GM12878 (cell line): ENCODE data around the gene PYGO2.

Experiments used
- CTCF ChIP-seq, 3 experiments: IDR thresholded peaks in 2 of 3; conservative IDR thresholded peaks in 1 of 3; 2 replicates each; pipeline ENCODE4 v1.5.1; 2011; ENCODE audit warnings: low read depth in 3 of 3, low read length in 3 of 3, mild to moderate bottlenecking in 3 of 3, control low read depth in 2 of 3, moderate library complexity in 2 of 3, inconsistent platforms in 1 of 3, mixed read lengths in 1 of 3; ENCODE audit not compliant: control insufficient read depth in 2 of 3, insufficient read depth in 1 of 3; ENCODE audit errors: extremely low read depth in 1 of 3
- POLR2AphosphoS5 ChIP-seq: IDR thresholded peaks from 2 replicates; pipeline ENCODE4 v1.6.1; 2011; ENCODE audit warnings: mild to moderate bottlenecking, low read length, inconsistent platforms
- SMAD1 ChIP-seq: fragments of 450-650 bp; IDR thresholded peaks from 2 replicates; pipeline ENCODE4 v1.6.1; 2018; ENCODE audit warnings: mild to moderate bottlenecking, low read depth; ENCODE audit not compliant: partially characterized antibody
- ZNF384 ChIP-seq: IDR thresholded peaks from 2 replicates; pipeline ENCODE4 v1.6.1; 2012; ENCODE audit warnings: low read depth, mild to moderate bottlenecking, low read length, improper control_type of control experiment, borderline replicate concordance

GRCh38 chr1:154968731-154969130 is 7.1 kb upstream of the PYGO2 start:
- TF ChIP-seq CTCF (IDR thresholded peaks at IDR 0.05 in 2 of 3, conservative IDR thresholded peaks at IDR 0.05 in 1 of 3; ENCODE audit: control insufficient read depth in 2 of 3, extremely low read depth in 1 of 3, insufficient read depth in 1 of 3, low read depth in 3 of 3, low read length in 3 of 3), result no peak
- TF ChIP-seq ZNF384, result no peak
- TF ChIP-seq SMAD1, result no peak
- TF ChIP-seq POLR2AphosphoS5, result no peak
